GM23338 (cell line): ENCODE measurements around the gene LATS2. TPM values are rescaled to one million over a fixed set of nuclear protein-coding genes. Genes with fewer than 3 reads are reported as not detected.

Experiments used
- ATAC-seq: fragments of 200-7000 bp; cut with Tn5 transposase; 3 replicates; pipeline ENCODE4 v1.9.1; 2020
- DNase-seq: peaks from one replicate; pipeline ENCODE4 v3.0.0-alpha.2; 2015; ENCODE audit warnings: low spot score
- H2AFZ ChIP-seq: fragments of 200-600 bp; sonication (generic); 2 replicates; pipeline ENCODE4 v1.8.0; 2016; ENCODE audit warnings: antibody characterized with exemption, mild to moderate bottlenecking, moderate library complexity
- H3F3A ChIP-seq: fragments of 200-600 bp; sonication (generic); replicated peaks from 2 replicates; pipeline ENCODE4 v1.8.0; 2017; ENCODE audit warnings: antibody characterized with exemption, mixed run types, low read depth
- H3K27ac ChIP-seq: fragments of 200-600 bp; sonication (generic); 2 replicates; pipeline ENCODE4 v1.6.1; 2016; ENCODE audit warnings: low read depth
- H3K27me3 ChIP-seq: fragments of 200-600 bp; sonication (generic); 2 replicates; pipeline ENCODE4 v1.8.0; 2016; ENCODE audit warnings: mild to moderate bottlenecking, mixed run types, moderate library complexity; ENCODE audit not compliant: insufficient read depth
- H3K36me3 ChIP-seq: fragments of 200-600 bp; sonication (generic); 2 replicates; pipeline ENCODE4 v1.8.0; 2016; ENCODE audit warnings: mild to moderate bottlenecking; ENCODE audit not compliant: insufficient read depth
- H3K4me1 ChIP-seq: fragments of 200-600 bp; sonication (generic); 2 replicates; pipeline ENCODE4 v1.8.0; 2016; ENCODE audit warnings: mild to moderate bottlenecking, moderate library complexity; ENCODE audit not compliant: insufficient read depth
- H3K4me2 ChIP-seq: fragments of 200-600 bp; sonication (generic); 2 replicates; pipeline ENCODE4 v1.7.1; 2017; ENCODE audit warnings: mixed run types
- H3K4me3 ChIP-seq: fragments of 200-600 bp; sonication (generic); 2 replicates; pipeline ENCODE4 v1.6.1; 2016; ENCODE audit warnings: mixed run types
- H3K79me2 ChIP-seq: fragments of 200-600 bp; sonication (generic); replicated peaks from 2 replicates; pipeline ENCODE4 v1.8.0; 2017; ENCODE audit warnings: mild to moderate bottlenecking; ENCODE audit not compliant: insufficient read depth
- H3K9me2 ChIP-seq: fragments of 200-600 bp; sonication (generic); 2 replicates; pipeline ENCODE4 v1.8.0; 2017; ENCODE audit not compliant: insufficient read depth
- H4K20me1 ChIP-seq: fragments of 200-600 bp; sonication (generic); replicated peaks from 2 replicates; pipeline ENCODE4 v1.8.0; 2017; ENCODE audit warnings: mild to moderate bottlenecking; ENCODE audit not compliant: insufficient read depth
- H3K27ac Mint-ChIP-seq: 2 replicates; pipeline ENCODE4 v1.8.0; 2020; ENCODE audit warnings: inconsistent platforms, mild to moderate bottlenecking, moderate library complexity, mixed read lengths
- H3K27me3 Mint-ChIP-seq: 3 replicates; pipeline ENCODE4 v1.8.0; 2022; ENCODE audit warnings: low read depth, mild to moderate bottlenecking, moderate library complexity, mixed read lengths, inconsistent platforms; ENCODE audit not compliant: insufficient read depth, poor library complexity
- H3K36me3 Mint-ChIP-seq: 3 replicates; pipeline ENCODE4 v1.8.0; 2021; ENCODE audit warnings: low read depth, mild to moderate bottlenecking, inconsistent platforms, moderate library complexity, mixed read lengths
- H3K4me1 Mint-ChIP-seq: 3 replicates; pipeline ENCODE4 v1.8.0; 2020; ENCODE audit warnings: mild to moderate bottlenecking, inconsistent platforms, mixed read lengths
- H3K4me3 Mint-ChIP-seq: 3 replicates; pipeline ENCODE4 v1.8.0; 2021; ENCODE audit warnings: moderate library complexity, mild to moderate bottlenecking, inconsistent platforms, mixed read lengths
- H3K9me3 Mint-ChIP-seq: 3 replicates; pipeline ENCODE4 v1.8.0; 2020; ENCODE audit warnings: moderate library complexity, mild to moderate bottlenecking, inconsistent platforms, mixed read lengths
- CREB1 ChIP-seq: fragments of 250-450 bp; sonication (Bioruptor Pico); IDR thresholded peaks from 2 replicates; pipeline ENCODE4 v1.5.0; 2020; ENCODE audit warnings: low read depth, mild to moderate bottlenecking, moderate library complexity
- EZH2 ChIP-seq: fragments of 200-600 bp; sonication (generic); IDR thresholded peaks from one replicate; pipeline ENCODE4 v1.8.0; 2017; ENCODE audit warnings: antibody characterized with exemption, mild to moderate bottlenecking, low read depth; ENCODE audit not compliant: unreplicated experiment
- EZH2phosphoT487 ChIP-seq: fragments of 200-600 bp; sonication (generic); IDR thresholded peaks from one replicate; pipeline ENCODE4 v1.8.1; 2018; ENCODE audit warnings: antibody characterized with exemption; ENCODE audit not compliant: unreplicated experiment
- POLR2AphosphoS5 ChIP-seq: IDR thresholded peaks from 2 replicates; pipeline ENCODE4 v1.6.1; 2016; ENCODE audit warnings: antibody characterized with exemption, low read depth
- STAT1 ChIP-seq: IDR thresholded peaks from one replicate; pipeline ENCODE4 v1.6.1; 2016; ENCODE audit warnings: antibody characterized with exemption; ENCODE audit not compliant: unreplicated experiment
- ZNF114 ChIP-seq: fragments of 250-450 bp; sonication (Bioruptor Pico); IDR thresholded peaks from 2 replicates; pipeline ENCODE4 v1.5.0; 2020; ENCODE audit warnings: mild to moderate bottlenecking, moderate library complexity
- ZNF331 ChIP-seq: fragments of 250-450 bp; sonication (Bioruptor Pico); IDR thresholded peaks from 2 replicates; pipeline ENCODE4 v1.5.0; 2020; ENCODE audit warnings: low read depth, mild to moderate bottlenecking, moderate library complexity
- polyA plus RNA-seq: library from polyadenylated mRNA; unstranded; fragments of >200 nt; fragmentation: Nextera tagmentation; extraction: Ambion mirVana; gene quantifications from 2 replicates; pipeline ENCODE4 v1.2.1, GENCODE V29; 2016
- total RNA-seq: library from RNA; depleted of rRNA; stranded (reverse); fragments of >200 nt; shearing (Covaris generic); gene quantifications from 2 replicates; pipeline ENCODE4 v1.2.3, GENCODE V29; 2014
- TF ChIP-seq, protein P1 (sequence below): IDR thresholded peaks from 2 replicates; pipeline ENCODE4 v1.6.1; 2016; ENCODE audit warnings: antibody characterized with exemption
- TF ChIP-seq, protein P2 (sequence below): fragments of 250-450 bp; sonication (Bioruptor Pico); IDR thresholded peaks from 2 replicates; pipeline ENCODE4 v1.5.0; 2020; ENCODE audit warnings: mild to moderate bottlenecking, moderate library complexity
- TF ChIP-seq, protein P3 (sequence below), 2 experiments: fragments of 200-600 bp in 1 of 2; sonication (generic) in 1 of 2; conservative IDR thresholded peaks; 2 replicates each; pipeline versions ENCODE4 v1.5.1 to v1.6.1; 2016 to 2017; ENCODE audit warnings: antibody characterized with exemption in 2 of 2, low read depth in 2 of 2, mild to moderate bottlenecking in 2 of 2, moderate library complexity in 1 of 2

Gene LATS2
- total and polyA plus RNA-seq, 2 experiments from 2014 or later, result 10.5 to 25.4 TPM

DNA sequence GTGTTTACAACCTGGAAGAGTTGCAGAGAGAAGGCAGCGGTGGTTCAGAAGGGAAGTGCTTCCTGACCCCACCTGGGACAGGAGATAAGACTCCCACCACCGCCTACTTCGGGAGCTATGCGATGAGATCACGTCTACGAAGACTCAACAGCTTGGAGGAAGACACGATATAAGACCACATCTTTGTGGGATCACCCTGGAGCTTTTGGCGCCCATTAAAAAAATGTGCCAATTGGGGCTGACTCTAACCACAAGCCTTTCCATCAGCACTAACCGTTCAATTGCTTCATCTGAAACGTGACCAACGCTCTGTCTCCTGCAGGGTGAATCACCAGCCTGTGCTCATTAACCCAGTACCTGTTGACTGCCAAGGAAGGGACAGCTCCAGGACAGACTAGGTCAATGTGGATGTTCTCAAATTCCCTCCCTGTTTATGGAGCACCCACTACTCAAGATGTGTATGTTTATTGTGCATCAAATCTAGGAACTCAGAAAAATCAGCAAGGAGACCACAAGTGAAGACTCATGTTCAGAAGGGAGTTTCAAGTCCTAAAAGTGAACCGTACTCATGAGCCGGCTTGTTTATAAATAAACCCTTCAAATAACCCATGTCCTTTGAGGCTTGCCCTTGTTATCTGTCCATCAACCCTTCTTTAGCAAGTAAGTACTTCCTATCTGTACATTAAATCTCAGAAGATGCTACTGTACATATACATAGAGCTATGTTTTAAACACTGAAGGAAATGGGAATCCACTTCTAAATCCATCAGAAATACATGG, 67.5 kb downstream of the LATS2 start:
- H3K27ac Mint-ChIP-seq, result no peak overlapping the region
- H3K4me3 Mint-ChIP-seq, result no peak overlapping the region

DNA sequence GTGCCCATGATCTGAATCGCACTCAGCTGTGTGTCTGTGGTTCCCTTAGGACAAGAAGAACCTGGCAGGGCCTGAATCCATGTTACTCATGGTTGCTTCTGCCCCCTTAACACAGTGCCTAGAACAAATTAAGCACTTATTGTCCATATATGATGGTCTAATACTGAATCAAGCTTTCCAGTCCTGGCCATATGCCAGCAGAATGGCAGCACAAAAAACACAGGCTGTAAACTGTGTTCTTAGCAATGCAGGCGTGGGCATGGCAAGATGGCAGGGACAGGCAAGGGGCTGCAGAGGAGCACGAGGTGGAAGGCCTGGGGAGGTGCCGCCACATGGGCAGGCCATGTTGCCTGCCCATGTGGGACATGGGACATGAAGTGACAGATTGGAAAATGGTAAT, 68.2 kb downstream of the LATS2 start:
- Mint-ChIP-seq H3K36me3 (peaks cover 30% of the 10 kb centered on the region), H3K9me3 (no peaks in the 10 kb centered on the region), H3K4me3 (no peak overlapping the region), H3K27ac (no peak overlapping the region), H3K4me1 (peaks cover 34% of the 10 kb centered on the region), H3K27me3 (peaks cover 6% of the 10 kb centered on the region)
- 0 out of 2 replicates have a peak, but pooled peaks cover 5% of the 10 kb centered on the region for H3F3A ChIP-seq
- H3K79me2 ChIP-seq, result peaks cover 73% of the 10 kb centered on the region
- H3K9me2 ChIP-seq, result no peaks in the 10 kb centered on the region
- H3K4me3 ChIP-seq, result no peak overlapping the region
- H3K4me1 ChIP-seq, result peaks cover 18% of the 10 kb centered on the region
- H3K36me3 ChIP-seq, result no peaks in the 10 kb centered on the region
- H2AFZ ChIP-seq, result no peak overlapping the region
- DNase-seq (no peak), ATAC-seq (no peak)
- H3K27ac ChIP-seq, result no peak overlapping the region
- H4K20me1 ChIP-seq, result peaks cover 11% of the 10 kb centered on the region; the same call in 1 of the 2 replicates
- H3K27me3 ChIP-seq, result no peaks in the 10 kb centered on the region
- H3K4me2 ChIP-seq, result no peak overlapping the region
- TF ChIP-seq POLR2AphosphoS5, result no peak
- TF ChIP-seq EZH2, result no peak
- no peak for TF ChIP-seq EZH2phosphoT487
- no peak for TF ChIP-seq ZNF331 (CRISPR knock-in tag)
- TF ChIP-seq STAT1, result no peak
- TF ChIP-seq, protein P1, sequence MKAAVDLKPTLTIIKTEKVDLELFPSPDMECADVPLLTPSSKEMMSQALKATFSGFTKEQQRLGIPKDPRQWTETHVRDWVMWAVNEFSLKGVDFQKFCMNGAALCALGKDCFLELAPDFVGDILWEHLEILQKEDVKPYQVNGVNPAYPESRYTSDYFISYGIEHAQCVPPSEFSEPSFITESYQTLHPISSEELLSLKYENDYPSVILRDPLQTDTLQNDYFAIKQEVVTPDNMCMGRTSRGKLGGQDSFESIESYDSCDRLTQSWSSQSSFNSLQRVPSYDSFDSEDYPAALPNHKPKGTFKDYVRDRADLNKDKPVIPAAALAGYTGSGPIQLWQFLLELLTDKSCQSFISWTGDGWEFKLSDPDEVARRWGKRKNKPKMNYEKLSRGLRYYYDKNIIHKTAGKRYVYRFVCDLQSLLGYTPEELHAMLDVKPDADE, result no peak
- no peak for TF ChIP-seq ZNF114
- no peak for TF ChIP-seq CREB1 (CRISPR knock-in tag)
- TF ChIP-seq, protein P2, sequence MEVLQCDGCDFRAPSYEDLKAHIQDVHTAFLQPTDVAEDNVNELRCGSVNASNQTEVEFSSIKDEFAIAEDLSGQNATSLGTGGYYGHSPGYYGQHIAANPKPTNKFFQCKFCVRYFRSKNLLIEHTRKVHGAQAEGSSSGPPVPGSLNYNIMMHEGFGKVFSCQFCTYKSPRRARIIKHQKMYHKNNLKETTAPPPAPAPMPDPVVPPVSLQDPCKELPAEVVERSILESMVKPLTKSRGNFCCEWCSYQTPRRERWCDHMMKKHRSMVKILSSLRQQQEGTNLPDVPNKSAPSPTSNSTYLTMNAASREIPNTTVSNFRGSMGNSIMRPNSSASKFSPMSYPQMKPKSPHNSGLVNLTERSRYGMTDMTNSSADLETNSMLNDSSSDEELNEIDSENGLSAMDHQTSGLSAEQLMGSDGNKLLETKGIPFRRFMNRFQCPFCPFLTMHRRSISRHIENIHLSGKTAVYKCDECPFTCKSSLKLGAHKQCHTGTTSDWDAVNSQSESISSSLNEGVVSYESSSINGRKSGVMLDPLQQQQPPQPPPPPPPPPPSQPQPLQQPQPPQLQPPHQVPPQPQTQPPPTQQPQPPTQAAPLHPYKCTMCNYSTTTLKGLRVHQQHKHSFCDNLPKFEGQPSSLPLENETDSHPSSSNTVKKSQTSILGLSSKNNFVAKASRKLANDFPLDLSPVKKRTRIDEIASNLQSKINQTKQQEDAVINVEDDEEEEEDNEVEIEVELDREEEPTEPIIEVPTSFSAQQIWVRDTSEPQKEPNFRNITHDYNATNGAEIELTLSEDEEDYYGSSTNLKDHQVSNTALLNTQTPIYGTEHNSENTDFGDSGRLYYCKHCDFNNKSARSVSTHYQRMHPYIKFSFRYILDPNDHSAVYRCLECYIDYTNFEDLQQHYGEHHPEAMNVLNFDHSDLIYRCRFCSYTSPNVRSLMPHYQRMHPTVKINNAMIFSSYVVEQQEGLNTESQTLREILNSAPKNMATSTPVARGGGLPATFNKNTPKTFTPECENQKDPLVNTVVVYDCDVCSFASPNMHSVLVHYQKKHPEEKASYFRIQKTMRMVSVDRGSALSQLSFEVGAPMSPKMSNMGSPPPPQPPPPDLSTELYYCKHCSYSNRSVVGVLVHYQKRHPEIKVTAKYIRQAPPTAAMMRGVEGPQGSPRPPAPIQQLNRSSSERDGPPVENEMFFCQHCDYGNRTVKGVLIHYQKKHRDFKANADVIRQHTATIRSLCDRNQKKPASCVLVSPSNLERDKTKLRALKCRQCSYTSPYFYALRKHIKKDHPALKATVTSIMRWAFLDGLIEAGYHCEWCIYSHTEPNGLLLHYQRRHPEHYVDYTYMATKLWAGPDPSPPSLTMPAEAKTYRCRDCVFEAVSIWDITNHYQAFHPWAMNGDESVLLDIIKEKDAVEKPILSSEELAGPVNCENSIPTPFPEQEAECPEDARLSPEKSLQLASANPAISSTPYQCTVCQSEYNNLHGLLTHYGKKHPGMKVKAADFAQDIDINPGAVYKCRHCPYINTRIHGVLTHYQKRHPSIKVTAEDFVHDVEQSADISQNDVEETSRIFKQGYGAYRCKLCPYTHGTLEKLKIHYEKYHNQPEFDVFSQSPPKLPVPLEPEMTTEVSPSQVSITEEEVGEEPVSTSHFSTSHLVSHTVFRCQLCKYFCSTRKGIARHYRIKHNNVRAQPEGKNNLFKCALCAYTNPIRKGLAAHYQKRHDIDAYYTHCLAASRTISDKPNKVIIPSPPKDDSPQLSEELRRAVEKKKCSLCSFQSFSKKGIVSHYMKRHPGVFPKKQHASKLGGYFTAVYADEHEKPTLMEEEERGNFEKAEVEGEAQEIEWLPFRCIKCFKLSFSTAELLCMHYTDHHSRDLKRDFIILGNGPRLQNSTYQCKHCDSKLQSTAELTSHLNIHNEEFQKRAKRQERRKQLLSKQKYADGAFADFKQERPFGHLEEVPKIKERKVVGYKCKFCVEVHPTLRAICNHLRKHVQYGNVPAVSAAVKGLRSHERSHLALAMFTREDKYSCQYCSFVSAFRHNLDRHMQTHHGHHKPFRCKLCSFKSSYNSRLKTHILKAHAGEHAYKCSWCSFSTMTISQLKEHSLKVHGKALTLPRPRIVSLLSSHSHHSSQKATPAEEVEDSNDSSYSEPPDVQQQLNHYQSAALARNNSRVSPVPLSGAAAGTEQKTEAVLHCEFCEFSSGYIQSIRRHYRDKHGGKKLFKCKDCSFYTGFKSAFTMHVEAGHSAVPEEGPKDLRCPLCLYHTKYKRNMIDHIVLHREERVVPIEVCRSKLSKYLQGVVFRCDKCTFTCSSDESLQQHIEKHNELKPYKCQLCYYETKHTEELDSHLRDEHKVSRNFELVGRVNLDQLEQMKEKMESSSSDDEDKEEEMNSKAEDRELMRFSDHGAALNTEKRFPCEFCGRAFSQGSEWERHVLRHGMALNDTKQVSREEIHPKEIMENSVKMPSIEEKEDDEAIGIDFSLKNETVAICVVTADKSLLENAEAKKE (CRISPR knock-in tag), result no peak

More for the DNA sequence above, 67.5 kb downstream of the LATS2 start:
- H3K4me3 ChIP-seq, result no peak overlapping the region
- no peak for TF ChIP-seq ZNF114
- no peak for TF ChIP-seq EZH2
- TF ChIP-seq, protein P3, sequence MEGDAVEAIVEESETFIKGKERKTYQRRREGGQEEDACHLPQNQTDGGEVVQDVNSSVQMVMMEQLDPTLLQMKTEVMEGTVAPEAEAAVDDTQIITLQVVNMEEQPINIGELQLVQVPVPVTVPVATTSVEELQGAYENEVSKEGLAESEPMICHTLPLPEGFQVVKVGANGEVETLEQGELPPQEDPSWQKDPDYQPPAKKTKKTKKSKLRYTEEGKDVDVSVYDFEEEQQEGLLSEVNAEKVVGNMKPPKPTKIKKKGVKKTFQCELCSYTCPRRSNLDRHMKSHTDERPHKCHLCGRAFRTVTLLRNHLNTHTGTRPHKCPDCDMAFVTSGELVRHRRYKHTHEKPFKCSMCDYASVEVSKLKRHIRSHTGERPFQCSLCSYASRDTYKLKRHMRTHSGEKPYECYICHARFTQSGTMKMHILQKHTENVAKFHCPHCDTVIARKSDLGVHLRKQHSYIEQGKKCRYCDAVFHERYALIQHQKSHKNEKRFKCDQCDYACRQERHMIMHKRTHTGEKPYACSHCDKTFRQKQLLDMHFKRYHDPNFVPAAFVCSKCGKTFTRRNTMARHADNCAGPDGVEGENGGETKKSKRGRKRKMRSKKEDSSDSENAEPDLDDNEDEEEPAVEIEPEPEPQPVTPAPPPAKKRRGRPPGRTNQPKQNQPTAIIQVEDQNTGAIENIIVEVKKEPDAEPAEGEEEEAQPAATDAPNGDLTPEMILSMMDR (conservative IDR thresholded peaks at IDR 0.05; ENCODE audit: low read depth in 2 of 2), result no peak
- no peaks in the 10 kb centered on the region for H3K9me2 ChIP-seq
- Mint-ChIP-seq H3K4me1 (peaks cover 36% of the 10 kb centered on the region), H3K36me3 (peaks cover 30% of the 10 kb centered on the region), H3K9me3 (no peaks in the 10 kb centered on the region), H3K27me3 (peaks cover 8% of the 10 kb centered on the region)
- H3K4me2 ChIP-seq, result no peak overlapping the region
- no peak overlapping the region for H3K27ac ChIP-seq
- peaks cover 25% of the 10 kb centered on the region for H3K4me1 ChIP-seq
- peaks cover 75% of the 10 kb centered on the region for H3K79me2 ChIP-seq
- H3K27me3 ChIP-seq, result no peaks in the 10 kb centered on the region
- H4K20me1 ChIP-seq, result peaks cover 11% of the 10 kb centered on the region; the same call in 1 of the 2 replicates
- 0 out of 2 replicates have a peak, but pooled peaks cover 6% of the 10 kb centered on the region for H3F3A ChIP-seq
- no peak overlapping the region for H2AFZ ChIP-seq
- ATAC-seq, result no peak
- no peaks in the 10 kb centered on the region for H3K36me3 ChIP-seq
- no peak for DNase-seq
